NCI-H524 treated with DMSO at 0.1 percent for 48 hours (cell line): ENCODE measurements around the gene GAMT.
"Not testable (repeated sequence)": the region's sequence is repeated elsewhere in the genome, so short reads cannot be mapped to it uniquely, and the experiment has no call there.

ENCODE experiments used
- DNase-seq: peaks from one replicate; lab custom pipeline; 2025; lab: John Stamatoyannopoulos, UW

Gene GAMT

DNA sequence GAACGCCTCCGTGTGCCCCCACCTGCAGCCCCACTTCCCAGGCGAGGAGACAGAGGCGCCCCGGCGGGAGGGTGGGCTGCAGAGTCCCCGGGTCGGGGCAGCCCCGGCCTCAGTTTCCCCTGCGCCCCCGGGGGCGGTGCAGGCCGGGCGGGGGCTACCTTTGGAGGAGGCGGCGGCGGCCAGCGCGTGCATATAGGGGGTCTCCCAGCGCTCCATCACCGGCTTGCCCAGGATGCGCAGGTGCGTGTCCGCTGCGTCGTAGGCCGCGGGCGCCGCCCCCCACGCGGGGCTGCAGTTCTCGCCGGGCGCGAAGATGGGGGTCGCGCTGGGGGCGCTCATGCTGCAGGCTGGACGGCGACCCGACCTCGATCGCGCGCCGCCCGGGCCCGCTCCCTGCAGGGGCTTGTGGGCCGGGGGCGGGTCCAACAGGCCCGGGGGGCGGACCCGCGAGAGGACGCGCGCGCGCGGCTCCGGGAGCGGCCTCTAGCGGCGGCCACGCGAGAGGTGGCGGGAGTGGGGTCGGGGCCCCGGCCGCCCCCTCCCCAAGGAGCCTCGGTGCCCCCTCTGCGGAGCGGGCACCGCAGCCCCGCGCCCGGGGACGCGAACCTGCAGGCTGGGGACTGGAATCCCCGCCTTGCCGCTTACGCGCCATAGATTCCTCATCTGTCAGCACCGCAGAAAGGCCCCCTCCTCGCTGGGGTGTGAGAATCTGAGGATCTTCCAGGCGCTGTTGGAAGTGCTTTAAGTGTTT lies at the start of gene GAMT:
TSS of gene GAMT (minus strand) at position 405 of the 751 bp plus-strand sequence. CDS start at position 339, 66 bp downstream.
- no peak for DNase-seq

DNA sequence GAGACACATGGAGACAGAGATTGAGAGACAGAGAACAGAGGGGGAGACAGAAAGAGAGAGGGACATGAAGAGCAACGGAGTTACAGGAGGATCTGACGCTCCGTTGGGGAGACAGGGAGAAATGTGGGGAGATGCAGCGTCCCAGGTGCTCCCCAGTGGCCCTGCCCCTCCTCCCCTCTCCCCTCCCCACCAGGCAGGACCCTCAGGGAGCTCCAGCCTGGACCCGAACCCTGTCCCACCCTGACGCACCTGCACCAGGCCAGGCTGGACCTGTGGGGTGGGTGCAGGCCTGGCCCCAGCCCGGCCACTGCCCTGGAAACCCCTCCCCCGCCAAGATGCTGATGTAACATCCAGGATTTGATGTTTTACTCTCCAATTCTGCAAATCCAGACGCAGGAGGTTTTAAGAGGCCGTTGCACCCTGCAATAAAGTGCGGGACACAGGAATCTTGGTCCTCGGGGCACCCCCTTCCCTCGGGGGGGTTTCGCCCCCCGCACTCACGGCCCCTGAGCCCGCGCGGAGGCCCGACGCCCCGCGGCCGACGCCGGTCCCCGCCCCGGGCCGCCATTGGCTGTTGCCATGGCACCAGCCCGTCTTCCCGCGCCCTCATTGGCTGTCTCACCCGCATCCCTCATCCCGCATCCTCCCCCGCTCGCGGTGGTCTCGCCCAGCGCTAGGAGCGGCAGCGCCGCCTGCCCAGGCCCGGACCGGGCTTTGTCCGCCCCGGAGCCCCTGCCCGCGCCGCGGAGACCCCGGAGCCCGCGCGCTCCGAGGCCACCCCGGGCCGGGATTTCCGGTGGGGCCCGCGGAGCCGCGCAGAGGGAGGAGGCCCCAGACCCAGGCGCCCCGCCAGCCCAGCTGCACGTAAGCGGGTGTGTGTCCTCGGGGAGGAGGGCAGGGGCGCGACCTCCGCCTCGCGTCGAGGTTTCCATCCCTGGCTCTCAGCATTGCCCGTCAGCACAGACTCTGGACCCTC lies 48.4 kb upstream of the GAMT start, which contains the start of gene APC2:
TSS of gene APC2 (plus strand) at position 655 of the 976 bp plus-strand sequence. CDS start 2,881 bp downstream, outside the sequence.
- DNase-seq, result peak; percentile 43

DNA sequence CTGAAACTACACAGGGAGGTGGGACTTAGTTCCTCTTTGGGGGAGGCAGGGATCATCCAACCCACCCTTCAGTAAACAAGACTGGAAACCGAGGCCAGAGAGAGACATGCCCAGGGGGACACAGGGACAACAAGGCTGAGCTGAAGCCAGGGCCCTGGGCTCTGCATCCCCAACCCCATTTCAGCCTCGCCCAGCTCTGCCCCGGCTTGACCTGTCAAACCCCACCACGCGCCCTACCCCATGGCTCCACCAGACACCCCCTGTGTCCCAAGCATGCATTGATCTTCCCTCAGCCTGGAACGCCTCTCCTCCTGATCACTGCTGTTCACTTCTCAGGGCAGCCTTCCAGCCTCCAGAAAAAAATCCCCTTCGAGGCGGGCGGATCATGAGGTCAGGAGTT lies 46.6 kb upstream of the GAMT start:
- DNase-seq, result no peak

DNA sequence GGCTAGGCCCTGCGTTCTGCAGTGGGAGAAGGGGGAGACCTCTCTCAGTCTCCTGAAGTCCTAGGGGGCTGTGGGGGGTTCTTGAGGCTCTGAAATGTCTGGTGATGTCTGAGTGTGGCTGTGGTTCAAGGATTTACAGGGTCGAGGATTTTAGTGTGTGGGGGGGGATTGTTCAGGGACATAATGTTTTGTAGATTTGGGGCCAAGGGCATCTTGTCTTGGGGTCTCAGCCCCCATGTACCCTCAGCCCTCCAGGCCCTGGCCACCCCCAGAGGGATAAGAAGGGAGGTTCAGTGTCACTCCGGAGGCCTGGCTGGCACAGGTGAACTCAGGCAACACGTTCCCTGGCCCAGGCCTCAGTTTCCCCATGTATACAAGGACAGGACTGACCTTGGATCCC lies 46.2 kb upstream of the GAMT start:
- DNase-seq, result no peak

DNA sequence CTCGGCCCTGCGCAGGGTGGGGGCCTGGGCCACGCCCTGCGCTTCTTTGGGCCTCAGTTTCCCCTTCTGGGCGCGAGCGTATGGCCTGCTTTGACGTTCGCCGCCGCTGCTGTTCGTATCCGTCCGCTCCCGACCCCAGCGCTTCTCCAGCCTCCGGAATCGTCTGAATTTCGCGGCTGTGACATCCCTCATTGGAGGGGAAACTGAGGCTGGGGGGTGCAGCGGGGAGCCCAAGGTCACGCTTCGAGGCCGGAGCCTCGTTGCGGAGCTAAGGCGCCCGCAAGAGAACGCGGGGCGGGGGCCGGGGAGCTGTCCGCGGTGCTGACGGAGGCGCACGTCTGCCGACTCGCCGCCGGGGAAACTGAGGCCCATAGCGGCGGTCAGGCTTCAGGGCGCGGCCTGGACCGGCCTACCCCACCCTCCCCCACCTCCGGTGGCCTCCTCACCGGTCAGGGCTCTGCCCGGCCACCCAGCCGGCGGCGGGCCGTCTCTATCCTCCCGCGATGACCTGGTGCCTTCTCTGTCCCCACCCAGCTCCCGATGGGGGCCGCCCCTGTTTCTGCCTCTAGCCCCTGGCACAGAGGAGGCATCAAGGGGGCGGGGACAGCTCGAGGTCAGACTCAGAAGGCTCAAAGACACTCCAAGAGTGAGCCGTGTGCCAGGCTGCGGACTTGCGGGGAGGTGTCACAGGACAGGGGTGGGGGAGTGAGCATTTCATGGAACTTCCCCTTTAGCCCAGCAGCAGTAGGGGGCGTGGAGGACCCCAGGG lies 45.6 kb upstream of the GAMT start:
- DNase-seq, result no peak

DNA sequence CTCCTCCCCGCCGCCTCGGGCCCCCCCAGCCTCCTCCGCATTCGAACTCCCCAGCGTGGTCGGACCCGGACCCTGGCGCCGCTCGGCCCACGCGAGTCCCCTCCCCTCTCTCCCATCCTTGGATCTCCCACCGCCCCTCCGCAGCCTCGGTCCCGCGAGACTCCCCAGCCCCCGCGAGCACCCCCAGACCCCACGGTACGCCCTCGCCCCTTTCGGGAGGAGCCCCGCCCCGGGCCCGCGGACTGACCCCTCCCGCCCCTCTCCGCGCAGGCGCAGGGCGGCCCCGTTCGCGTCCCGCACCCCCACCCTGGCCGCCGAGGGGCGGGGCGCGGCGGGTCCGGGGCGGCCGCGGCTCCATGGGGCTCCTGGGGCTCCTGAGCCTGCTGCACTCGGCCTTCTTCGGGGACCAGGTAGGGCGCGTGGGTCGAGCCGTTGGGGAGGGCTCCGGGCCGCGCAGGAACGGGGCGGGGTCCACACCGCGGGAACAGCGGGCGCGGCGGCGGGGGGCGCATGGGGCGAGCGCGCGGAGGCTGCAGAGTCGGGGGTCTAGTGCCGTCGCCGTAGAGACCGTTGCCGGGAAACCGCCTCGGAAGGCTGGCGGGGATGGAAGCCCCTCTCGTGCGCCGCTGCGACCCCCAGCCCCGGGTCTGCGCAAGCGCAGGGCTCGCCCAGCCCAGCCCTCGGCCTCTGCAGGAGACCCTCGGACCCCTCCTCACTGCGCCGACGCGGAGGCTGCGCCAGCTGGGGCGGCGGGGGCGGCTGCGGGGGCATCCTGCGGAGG lies 44.8 kb upstream of the GAMT start:
- no peak for DNase-seq

DNA sequence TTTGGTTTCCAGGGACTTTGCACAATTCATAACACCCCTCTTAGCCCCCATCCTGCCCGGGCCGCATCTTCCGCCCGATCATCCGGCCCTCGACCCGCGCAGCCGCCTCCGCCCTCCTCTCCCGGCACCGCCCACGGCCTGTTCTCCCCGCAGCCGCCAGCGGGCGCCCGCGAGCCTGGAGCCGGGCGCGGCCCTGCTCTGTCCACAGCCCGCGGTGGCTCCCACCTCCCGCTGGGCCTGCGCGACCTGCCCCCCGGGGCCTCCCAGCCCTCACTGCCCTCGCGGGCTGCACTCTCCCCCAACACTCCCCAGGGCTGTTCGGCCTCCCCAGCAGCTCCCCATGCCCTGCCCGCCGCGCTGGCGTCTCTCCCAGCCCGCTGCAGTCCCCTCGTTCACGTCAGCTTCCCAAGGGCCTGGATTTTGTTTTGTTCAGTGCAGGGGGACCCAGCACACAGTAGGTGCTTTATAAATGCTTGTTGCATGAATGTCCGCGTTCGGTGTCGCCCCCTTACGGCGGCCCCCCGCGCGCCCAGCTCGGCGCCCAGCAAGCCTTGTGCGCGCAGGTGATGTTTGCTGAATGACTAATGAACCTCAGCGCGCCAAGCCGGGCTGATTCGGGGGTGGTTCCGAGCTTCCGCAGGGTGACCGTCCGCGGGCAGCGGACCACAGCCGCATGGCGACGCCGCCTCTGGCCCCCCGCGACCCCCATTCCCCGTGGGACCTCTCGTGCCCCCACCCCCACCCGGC lies 44.0 kb upstream of the GAMT start:
- DNase-seq, result no peak

DNA sequence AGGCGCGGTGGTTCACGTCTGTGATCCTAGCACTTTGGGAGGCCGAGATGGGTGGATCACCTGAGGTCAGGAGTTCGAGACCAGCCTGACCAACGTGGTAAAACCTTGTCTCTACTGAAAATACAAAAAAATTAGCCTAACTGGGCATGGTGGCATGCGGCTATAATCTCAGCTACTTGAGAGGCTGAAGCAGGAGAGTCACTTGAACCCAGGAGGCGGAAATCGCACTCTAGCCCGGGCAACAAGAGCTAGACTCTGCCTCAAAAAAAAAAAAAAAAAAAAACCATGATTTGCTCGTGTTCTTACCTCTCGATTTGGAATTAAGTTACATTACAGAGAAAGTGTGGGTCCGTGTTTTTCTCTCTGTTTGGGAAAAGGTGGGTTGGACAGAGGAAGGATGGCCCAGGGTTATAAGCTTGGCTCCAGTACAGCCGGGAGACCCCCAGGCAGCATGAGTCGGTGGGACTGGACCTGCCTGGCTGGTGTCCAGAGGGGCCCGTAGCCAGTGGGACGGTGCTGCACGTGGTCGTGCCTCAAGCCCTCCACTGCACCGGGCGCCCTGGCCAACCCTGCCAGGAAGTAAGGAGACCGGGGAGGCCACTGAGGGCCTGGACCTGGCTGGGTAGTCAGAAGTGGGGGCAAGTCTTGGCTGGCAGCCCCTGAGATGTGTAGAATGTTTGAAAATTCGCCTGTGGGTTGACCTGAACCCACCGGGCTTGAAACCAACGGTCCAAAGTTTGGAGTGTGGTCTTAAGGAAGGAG lies 40.5 kb upstream of the GAMT start:
- DNase-seq, result no peak

DNA sequence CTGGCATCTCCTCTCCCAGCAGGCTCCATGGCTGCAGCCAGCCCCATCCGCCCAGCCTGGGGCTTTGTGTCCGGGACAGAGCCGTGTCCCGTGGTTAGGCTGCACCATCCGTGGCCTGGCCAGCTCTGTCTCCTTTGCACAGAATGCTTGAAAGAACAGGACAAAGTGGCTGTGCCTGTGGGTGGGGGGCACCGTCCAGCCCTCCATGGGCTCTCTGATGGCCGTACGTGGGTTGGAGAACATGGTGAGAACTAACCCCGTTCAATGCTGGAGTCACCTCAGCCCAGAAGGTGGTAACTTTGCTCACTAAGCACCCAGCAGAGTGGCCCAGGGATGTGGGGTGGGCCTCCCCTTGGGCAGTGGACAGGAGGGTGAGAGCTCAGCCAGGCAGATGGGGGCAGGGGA lies 39.7 kb upstream of the GAMT start:
- DNase-seq, result no peak

DNA sequence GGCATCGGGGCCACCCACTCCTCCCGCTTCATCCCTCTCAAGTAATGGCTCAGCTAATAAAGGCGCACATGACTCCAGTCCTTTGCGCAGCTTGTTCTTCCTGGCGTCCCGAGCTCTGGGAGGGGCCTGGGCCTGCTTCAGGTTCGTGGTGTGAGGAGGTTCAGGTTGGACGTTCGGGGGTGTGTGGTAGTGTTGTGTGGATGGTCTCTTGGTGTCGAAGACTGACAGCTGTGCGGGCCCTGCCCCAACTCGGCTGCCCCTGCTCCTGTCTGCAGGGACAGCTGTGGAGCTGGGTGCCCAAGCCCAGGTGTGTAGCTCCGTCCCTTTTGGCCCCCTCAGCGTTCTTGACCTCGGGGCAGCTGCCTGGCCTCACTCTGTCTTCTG lies 39.1 kb upstream of the GAMT start:
- DNase-seq, result no peak

DNA sequence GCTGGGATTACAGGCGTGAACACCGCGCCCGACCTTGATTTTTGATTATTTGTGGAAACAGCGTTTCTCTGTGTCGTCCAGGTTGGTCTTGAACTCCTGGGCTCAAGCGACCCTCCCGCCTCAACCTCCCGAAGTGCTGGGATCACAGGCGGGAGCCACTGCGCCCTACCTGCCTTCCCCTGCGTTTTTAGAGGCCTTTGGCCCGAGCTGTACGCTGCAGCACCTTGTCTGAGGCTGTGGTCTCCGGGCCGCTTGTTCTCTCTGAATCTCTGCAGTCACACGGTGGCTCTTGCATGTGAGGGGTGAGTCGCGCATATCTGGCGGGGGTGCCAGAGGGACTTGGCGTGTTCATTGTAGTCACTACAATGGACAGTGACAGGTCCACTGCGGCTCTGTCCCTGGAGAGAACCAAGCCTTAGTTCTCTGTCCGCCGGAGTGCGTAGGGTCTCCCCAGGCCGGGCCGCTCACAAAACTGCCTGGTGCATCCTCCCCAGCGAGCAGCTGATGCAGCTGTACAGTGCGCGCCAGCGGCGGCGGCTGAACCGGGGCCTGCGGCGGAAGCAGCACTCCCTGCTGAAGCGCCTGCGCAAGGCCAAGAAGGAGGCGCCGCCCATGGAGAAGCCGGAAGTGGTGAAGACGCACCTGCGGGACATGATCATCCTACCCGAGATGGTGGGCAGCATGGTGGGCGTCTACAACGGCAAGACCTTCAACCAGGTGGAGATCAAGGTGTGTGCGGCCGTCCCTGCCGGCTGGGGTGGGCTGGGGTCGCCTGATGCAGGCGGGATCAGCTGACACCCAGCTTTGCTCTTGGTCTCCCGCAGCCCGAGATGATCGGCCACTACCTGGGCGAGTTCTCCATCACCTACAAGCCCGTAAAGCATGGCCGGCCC lies 38.4 kb upstream of the GAMT start:
- DNase-seq, result not testable (repeated sequence)

DNA sequence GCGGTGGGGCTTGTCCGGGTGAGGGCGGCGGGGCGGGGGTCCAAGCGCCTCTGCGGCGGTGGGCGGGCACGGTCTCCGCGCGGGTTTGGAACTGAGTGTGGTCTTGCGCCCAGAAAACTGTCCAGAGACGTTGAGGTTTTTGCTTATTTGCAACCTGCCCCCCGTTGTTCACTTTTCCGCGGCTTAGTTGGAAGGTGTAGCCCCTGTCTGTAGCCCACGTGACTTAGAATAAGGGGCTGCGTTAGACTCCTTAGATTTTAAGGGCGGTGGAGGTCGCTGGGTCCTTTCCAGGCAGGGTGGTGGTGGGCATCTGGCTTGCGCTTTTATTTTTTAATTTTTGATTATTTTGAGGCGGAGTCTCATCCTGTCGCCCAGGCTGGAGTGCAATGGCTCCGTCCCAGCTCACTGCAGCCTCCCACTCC lies 37.6 kb upstream of the GAMT start:
- DNase-seq, result no peak

DNA sequence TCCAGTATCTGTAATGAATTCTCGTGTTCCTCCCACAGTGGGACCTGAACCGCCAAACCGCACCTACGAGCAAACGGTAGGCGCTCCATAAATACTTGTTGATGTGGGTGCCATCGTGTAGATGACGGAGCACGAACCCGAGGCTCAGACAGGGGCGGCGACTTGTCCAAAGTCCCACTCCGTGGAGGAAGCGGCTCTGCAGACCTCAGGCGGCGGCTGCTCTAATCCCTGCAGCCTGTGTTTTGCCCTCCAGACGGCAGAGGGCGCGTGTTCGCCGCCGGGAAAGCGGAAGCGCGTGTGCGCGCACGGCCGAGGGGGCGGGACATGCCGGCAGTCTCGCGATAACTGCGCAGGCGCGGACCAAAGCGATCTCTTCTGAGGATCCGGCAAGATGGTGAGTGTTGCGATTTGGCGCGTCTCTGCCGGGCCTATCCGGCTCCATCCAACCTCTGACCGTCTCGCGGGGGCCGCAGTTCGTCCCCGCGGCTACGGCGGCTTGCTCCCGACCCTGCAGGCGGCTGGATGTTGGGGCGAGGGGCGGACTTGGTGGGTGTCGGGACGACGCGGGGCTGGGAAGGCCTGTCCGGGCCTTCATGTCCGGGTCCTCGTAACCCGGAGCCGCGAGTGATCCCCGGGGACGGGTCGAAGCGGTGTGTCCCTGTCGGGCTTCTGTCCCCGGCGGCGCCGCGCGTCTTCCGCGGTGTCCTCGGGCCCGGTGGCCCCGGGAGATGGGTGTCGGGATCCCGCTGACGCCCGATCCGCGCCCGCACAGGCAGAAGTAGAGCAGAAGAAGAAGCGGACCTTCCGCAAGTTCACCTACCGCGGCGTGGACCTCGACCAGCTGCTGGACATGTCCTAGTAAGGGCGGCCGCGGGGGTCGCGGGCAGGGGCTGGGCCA lies 36.9 kb upstream of the GAMT start, which contains the start of gene RPS15:
TSS of gene RPS15 (plus strand) at position 362 of the 898 bp plus-strand sequence. CDS start at position 392, 30 bp downstream.
- peak; percentile 78 for DNase-seq

DNA sequence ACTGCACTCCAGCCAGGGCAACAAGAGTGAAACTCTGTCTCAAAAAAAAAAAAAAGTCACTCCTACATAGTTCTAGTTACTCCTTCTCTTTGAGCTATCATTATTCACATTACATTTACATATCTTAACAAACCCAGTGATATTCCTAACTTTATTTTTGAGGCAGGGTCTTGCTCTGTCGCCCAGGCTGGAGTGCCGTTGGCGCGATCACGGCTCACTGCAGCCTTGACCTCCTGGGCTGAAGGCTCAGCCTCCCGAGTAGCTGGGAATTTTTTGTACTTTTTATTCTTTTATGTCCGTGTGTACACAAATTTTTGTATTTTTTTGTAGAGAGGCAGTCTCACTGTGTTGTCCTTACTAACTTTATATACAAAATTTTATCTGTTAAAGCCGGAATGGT lies 36.3 kb upstream of the GAMT start:
- DNase-seq, result no peak

DNA sequence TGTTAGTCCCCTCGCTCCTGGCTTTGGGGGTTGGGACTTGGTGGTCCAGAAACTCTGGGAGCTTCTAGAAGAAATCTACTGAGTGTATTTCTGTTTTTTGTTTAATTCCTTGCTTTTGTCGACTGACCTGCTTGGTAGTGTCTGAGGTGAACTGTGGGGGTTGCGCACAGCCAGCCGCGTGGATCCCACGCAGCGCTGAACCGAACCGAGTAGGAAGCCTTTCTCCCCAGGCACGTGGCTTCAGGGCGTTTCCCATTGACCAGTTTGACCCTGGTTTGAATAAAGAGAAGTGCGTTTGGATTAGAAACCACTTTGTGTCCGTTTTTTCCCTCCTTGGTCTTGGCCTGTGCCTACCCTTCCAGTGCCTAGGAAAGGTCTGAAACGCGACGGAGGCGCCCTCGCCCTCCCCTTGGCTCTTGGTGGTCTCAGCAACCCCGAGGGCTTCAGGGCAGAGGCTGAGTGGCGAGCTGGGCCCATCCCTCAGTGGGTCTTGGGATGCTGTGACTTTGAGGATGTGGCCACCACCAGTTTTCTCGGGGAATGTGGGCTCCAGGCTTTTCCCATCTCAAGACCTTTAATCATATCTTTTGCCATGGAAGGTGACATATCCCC lies 34.1 kb upstream of the GAMT start:
- no peak for DNase-seq

DNA sequence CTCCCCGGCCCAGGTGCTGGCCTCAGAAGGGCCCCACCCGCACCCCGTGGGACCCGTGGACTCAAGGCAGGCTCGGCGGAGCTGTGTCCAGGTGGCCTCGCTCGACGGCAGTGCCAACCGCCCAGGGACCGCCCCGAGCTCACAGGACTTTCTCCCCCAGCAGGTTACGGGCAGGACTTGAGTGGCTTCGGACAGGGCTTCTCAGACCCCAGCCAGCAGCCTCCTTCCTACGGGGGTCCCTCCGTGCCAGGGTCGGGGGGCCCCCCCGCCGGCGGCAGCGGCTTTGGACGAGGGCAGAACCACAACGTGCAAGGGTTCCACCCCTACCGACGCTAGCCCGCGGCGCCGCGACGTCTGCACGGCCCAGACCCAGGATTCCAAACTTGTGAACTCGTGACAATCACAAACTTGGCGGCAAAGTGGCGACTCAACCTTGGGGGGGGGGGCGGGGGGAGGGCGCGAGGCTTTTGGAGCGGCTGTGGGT lies 33.3 kb upstream of the GAMT start:
- DNase-seq, result no peak

DNA sequence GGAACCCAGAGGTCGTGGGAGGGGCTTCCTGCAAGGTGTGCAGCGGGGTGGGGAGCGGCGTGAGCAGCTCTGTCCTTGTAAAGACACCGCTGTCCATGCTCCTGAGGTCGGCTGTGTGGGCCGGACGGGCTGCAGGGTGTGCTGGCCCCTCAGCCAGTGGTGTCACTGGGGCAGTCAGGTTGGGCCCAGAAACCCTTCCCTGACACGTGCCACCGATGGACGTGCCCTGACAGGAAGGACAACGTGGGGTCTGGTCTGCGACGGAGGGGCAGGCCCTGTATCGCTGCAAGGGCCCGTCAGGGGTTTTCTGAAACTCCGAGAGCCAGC lies 32.7 kb upstream of the GAMT start:
- no peak for DNase-seq
